Gastroesophageal sphincter (tissue), 4 donors: Measurements from ENCODE around the gene ZMIZ1. TPM values are rescaled to one million over a fixed set of nuclear protein-coding genes. Genes with fewer than 3 reads are reported as not detected.

Experiments
- ATAC-seq: fragments of 150-250 bp; one replicate; pipeline ENCODE4 v1.9.1; 2016; ENCODE audit warnings: mild to moderate bottlenecking, moderate library complexity
- H3K27ac ChIP-seq, 4 donors: fragments of 200-600 bp; sonication (generic) in 3 of 4; 1 replicate in 3 of 4; 2 replicates in 1 of 4; pipeline ENCODE4 v1.5.1; 2016 to 2019
- H3K27me3 ChIP-seq: fragments of 200-600 bp; sonication (generic); one replicate; pipeline ENCODE4 v1.5.1; 2019
- H3K36me3 ChIP-seq, 2 donors: fragments of 200-600 bp; sonication (generic); one replicate each; pipeline ENCODE4 v1.5.1; 2019; ENCODE audit warnings: control low read depth in 1 of 2
- H3K4me1 ChIP-seq, 3 donors: fragments of 200-600 bp; sonication (generic); 1 replicate in 2 of 3; 2 replicates in 1 of 3; pipeline ENCODE4 v1.5.1; 2016 to 2019; ENCODE audit warnings: control low read depth in 2 of 3
- H3K4me3 ChIP-seq, 2 donors: fragments of 200-600 bp; sonication (generic); one replicate each; pipeline ENCODE4 v1.5.1; 2019; ENCODE audit warnings: mild to moderate bottlenecking in 1 of 2, moderate library complexity in 1 of 2
- H3K9me3 ChIP-seq, 3 donors: fragments of 200-600 bp; sonication (generic); one replicate each; pipeline ENCODE4 v1.5.1; 2017 to 2019; ENCODE audit warnings: control low read depth in 2 of 3
- CTCF ChIP-seq, 4 experiments: fragments of 200-600 bp in 2 of 4; fragments of 450-650 bp in 2 of 4; sonication (generic) in 1 of 4; IDR thresholded peaks; one replicate each; pipeline ENCODE4 v1.5.1; 2017 to 2019; ENCODE audit warnings: antibody characterized with exemption in 4 of 4, mild to moderate bottlenecking in 2 of 4, moderate library complexity in 2 of 4
- EP300 ChIP-seq: sonication (generic); formaldehyde crosslinking; IDR thresholded peaks from one replicate; pipeline ENCODE4 v1.6.1; 2017; ENCODE audit warnings: antibody characterized with exemption, mild to moderate bottlenecking
- POLR2A ChIP-seq, 2 donors: fragments of 450-650 bp; IDR thresholded peaks; one replicate each; pipeline ENCODE4 v1.6.1; 2017; ENCODE audit warnings: antibody characterized with exemption in 2 of 2, mild to moderate bottlenecking in 2 of 2, moderate library complexity in 1 of 2
- POLR2AphosphoS5 ChIP-seq: sonication (generic); formaldehyde crosslinking; IDR thresholded peaks from one replicate; pipeline ENCODE4 v1.6.1; 2017; ENCODE audit warnings: antibody characterized with exemption
- WGBS, 2 donors: methylation state at CpG; one replicate each; pipeline ENCODE4 v1.1.5; 2018; ENCODE audit warnings: low coverage in 1 of 2; 5-methylcytosine and 5-hydroxymethylcytosine counted together
- total RNA-seq, 4 donors: library from RNA; depleted of rRNA; stranded (reverse); fragments of >200 nt; gene quantifications; one replicate each; pipeline ENCODE4 v1.1.0, GENCODE V29; 2016

The ZMIZ1 gene
- total RNA-seq, 4 donors from 2014 or later = 36.3 to 79.2 (median 67.1) TPM

GRCh38 chr10:79196470-79197461 lies 128.0 kb downstream of the ZMIZ1 start:
- H3K4me1 ChIP-seq = peaks cover 0 to 65% (median 27%) of the 10 kb centered on the region in 3 donors
- WGBS, 2 donors = 83% methylated on average over 1 of the region's 18 CpGs; no CpG with 5 or more reads in 1 of the 2 donors
- peaks cover 0 to 27% of the 10 kb centered on the region in 2 donors for H3K36me3 ChIP-seq
- H3K4me3 ChIP-seq = no peak overlapping the region
- no peak for TF ChIP-seq POLR2AphosphoS5
- no peak for TF ChIP-seq POLR2A (IDR thresholded peaks at IDR 0.05)
- TF ChIP-seq EP300 = no peak
- TF ChIP-seq CTCF (IDR thresholded peaks at IDR 0.05) = peak; percentile 88 to 95 (median 92)
- peak overlapping the region in 3 of 4 donors; percentile 82 to 83 (median 82) for H3K27ac ChIP-seq
- no peaks in the 10 kb centered on the region for H3K9me3 ChIP-seq
- H3K27me3 ChIP-seq = no peaks in the 10 kb centered on the region
- ATAC-seq = peak; percentile 32

DNA sequence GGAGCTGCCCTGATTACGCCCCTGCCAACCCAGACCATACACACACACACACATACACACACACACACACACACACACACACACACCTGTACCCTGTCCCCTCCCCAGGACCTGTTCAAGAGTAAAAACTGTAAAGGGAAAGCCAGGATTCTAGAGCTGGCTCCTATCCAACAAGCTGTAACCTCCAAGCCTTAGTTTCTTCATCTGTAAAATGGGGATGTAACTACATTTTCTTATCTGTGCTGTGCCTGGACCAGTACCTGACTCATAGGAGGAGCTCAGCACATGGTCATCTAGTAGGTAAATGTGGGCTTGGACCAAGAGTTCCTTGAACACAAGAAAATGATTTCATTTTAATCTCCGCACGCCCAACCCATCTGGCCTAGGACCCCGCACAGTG lies 128.8 kb downstream of the ZMIZ1 start:
- no peaks in the 10 kb centered on the region for H3K27me3 ChIP-seq
- H3K9me3 ChIP-seq = no peaks in the 10 kb centered on the region
- H3K4me1 ChIP-seq = peaks cover 0 to 63% (median 26%) of the 10 kb centered on the region in 3 donors
- TF ChIP-seq CTCF (IDR thresholded peaks at IDR 0.05) (no peak), EP300 (no peak), POLR2AphosphoS5 (no peak), POLR2A (IDR thresholded peaks at IDR 0.05) (no peak)
- H3K36me3 ChIP-seq = peaks cover 0 to 33% of the 10 kb centered on the region in 2 donors
- H3K4me3 ChIP-seq = no peak overlapping the region
- WGBS, 2 donors = 100% methylated on average over 3 of the region's 4 CpGs; no CpG with 5 or more reads in 1 of the 2 donors
- peak overlapping the region in 3 of 4 donors; percentile 82 to 83 (median 82) for H3K27ac ChIP-seq
- no peak for ATAC-seq

DNA sequence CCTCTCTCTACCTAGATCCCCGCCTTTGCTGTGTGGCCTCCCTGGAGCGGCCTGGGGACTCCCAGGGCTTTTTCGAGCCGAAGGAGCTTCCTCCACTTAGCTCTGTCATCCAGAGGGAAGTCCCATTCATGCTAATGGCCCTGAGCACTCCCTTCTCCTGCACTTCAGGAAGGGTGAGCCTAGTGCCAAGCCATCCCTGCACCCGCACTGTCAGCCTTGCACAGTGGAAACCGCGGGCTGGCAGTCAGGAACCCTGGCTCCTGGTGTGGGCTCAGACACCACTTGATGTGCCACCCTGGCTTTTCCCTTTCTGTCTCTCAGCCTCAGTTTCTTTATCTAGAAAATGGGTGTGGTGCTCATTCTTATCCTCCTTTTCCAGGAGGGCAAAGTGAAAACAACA lies 131.6 kb downstream of the ZMIZ1 start:
- WGBS, 2 donors = no CpG with 5 or more reads among the region's 7 CpGs
- no peak for TF ChIP-seq EP300
- no peak for TF ChIP-seq POLR2AphosphoS5
- no peak for TF ChIP-seq CTCF (IDR thresholded peaks at IDR 0.05)
- TF ChIP-seq POLR2A (IDR thresholded peaks at IDR 0.05) = no peak

DNA sequence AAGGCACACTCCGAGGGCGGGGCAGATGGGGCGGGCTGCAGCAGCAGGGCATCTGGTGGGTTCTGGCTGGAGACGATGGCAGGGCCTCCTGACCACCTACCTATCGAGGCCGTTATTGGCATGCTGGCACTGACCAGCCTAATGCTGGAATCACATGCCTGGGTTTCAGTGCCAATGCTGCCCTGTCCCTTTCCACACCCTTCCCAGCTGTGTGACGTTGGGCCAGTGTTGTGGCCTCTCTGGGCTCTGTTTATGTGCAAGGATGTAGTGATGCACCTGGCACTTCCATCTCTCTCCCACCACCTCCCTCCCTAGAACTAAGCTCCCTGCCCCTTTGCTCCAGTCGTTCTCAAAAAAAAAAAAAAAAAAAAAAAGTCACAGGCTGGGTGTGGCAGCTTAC lies 132.9 kb downstream of the ZMIZ1 start:
- H3K9me3 ChIP-seq = no peaks in the 10 kb centered on the region
- no peak overlapping the region for H3K4me3 ChIP-seq
- TF ChIP-seq POLR2AphosphoS5 = no peak
- no peak for TF ChIP-seq EP300
- no peak for TF ChIP-seq CTCF (IDR thresholded peaks at IDR 0.05)
- no peak for TF ChIP-seq POLR2A (IDR thresholded peaks at IDR 0.05)
- 69 to 88% methylated on average over 3 to 6 of the region's 8 CpGs for WGBS, 2 donors
- no peaks in the 10 kb centered on the region for H3K27me3 ChIP-seq
- ATAC-seq = no peak
- no peak overlapping the region for H3K27ac ChIP-seq
- H3K36me3 ChIP-seq = peaks cover 0 to 70% of the 10 kb centered on the region in 2 donors
- peaks cover 0 to 49% (median 5%) of the 10 kb centered on the region in 3 donors for H3K4me1 ChIP-seq

More for the DNA sequence above, 131.6 kb downstream of the ZMIZ1 start:
- no peak for ATAC-seq
- H3K36me3 ChIP-seq = peaks cover 0 to 61% of the 10 kb centered on the region in 2 donors
- H3K4me1 ChIP-seq = peaks cover 0 to 53% (median 7%) of the 10 kb centered on the region in 3 donors
- H3K27ac ChIP-seq = no peak overlapping the region
- no peaks in the 10 kb centered on the region for H3K27me3 ChIP-seq
- H3K9me3 ChIP-seq = no peaks in the 10 kb centered on the region
- H3K4me3 ChIP-seq = no peak overlapping the region
